ENCODE measurements around the gene STX1B. TPM values are rescaled to one million over a fixed set of nuclear protein-coding genes. Genes with fewer than 3 reads are reported as not detected.

STX1B gene
- total and polyA plus RNA-seq, 8 donors = 0.16 to 2.4 (median 0.80) TPM

DNA sequence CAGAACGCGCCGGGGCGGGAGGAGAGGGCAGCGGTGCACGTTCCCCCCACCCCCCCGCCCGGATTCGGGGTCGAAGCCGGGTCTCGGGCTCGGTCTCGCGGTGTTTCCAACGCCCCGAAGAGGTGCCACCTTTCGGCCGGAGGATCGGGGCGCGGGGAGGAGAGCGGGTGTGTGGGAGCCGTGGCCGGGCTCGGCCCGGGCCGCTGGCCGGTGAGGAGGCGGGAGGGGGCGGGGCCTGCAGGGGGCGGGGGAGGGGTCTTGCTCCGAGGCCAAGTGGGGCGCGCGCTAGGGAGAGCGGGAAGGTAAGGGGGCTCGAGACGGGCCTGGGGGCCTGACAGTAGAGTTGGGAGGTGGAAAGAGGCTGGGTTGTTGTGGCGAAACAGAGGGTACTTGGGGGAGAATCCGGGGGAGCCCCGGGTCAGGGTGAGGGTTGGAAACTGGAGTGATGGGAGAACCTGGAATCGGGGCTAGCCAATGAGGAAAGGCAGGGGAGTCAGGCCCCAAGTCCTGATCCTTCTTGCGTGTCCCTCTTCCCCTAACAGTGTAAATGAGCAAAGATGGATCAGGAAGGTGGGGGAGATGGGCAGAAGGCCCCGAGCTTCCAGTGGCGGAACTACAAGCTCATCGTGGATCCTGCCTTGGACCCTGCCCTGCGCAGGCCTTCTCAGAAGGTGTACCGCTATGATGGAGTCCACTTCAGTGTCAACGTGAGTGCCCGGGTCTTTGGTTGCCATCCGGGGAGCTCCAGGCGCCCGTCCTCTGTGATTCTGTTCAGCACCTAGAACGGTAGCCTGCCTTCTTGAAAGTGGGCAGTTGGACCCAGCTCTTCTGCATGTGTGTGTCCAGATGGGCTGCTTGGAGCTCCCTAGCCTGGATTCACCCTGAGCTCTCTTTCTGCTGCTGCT lies 52.0 kb downstream of the STX1B start:
- WGBS, 2 donors = 8 to 10% methylated on average over 46 to 55 of the region's 55 CpGs
- Histone ChIP-seq H3K4me1 (peaks cover 0 to 6% (median 3%) of the 10 kb centered on the region in 3 donors), H3K4me3 (peak overlapping the region; percentile 68 to 82 (median 76)), H3K9me3 (no peaks in the 10 kb centered on the region), H3K36me3 (peaks cover 5 to 30% (median 6%) of the 10 kb centered on the region in 3 donors), H3K27ac (peak overlapping the region; percentile 93 to 98 (median 95)), H3K27me3 (no peaks in the 10 kb centered on the region)
- TF ChIP-seq, protein P1, sequence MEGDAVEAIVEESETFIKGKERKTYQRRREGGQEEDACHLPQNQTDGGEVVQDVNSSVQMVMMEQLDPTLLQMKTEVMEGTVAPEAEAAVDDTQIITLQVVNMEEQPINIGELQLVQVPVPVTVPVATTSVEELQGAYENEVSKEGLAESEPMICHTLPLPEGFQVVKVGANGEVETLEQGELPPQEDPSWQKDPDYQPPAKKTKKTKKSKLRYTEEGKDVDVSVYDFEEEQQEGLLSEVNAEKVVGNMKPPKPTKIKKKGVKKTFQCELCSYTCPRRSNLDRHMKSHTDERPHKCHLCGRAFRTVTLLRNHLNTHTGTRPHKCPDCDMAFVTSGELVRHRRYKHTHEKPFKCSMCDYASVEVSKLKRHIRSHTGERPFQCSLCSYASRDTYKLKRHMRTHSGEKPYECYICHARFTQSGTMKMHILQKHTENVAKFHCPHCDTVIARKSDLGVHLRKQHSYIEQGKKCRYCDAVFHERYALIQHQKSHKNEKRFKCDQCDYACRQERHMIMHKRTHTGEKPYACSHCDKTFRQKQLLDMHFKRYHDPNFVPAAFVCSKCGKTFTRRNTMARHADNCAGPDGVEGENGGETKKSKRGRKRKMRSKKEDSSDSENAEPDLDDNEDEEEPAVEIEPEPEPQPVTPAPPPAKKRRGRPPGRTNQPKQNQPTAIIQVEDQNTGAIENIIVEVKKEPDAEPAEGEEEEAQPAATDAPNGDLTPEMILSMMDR (IDR thresholded peaks at IDR 0.05) = no peak
- intact Hi-C loops (cut with DNase I) = no loop called here
- FAIRE-seq = no peak
- DNase-seq = peak; percentile 48 to 85 (median 72)
- peak in 3 of 4 donors; percentile 4 to 35 (median 10) for ATAC-seq

DNA sequence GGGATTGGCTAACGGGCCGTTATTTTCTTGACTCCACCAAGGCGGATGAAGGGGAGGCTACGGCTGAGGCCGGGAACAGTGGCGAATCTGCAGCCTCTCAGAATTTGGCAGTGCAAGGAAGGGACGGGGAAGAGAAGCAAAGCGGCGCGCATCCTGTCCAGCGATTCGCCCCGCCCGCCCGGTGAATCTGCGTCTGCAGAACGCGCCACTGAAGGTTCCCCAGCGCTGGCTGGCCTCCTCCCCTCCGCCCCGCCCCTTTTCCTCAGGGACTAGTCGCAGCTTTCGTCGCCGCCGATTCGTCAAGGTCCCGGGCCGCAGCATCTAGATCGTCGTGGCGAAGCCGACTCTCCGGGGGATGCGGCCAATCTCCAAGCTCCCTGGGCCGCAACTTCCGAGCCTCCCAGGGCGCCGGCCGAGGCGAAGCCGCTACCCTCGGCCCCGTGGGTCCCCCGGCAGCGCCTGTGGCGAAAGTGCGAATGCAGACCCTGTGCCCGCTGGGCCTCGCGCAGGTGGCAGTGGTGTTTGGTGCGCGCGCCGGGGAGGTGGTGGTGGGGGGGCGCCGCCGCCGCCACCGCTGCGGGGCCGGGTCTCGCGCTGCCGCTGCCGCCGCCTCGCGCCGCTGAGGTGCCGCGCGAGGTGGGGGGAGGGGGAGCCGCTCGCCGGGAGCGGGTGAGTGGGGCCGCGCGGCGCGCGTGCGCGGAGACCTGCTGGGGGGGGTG lies 52.8 kb downstream of the STX1B start, which contains the start of gene SETD1A:
Gene SETD1A (plus strand): TSS at position 299 of the 719 bp plus-strand sequence. CDS start 978 bp downstream, outside the sequence.
- Histone ChIP-seq H3K36me3 (peaks cover 5 to 22% (median 6%) of the 10 kb centered on the region in 3 donors), H3K9me3 (no peaks in the 10 kb centered on the region), H3K4me3 (peak within 1 kb of the TSS; percentile 68 to 82 (median 76)), H3K27ac (peak within 1 kb of the TSS; percentile 93 to 98 (median 95)), H3K4me1 (peaks cover 0 to 6% (median 3%) of the 10 kb centered on the region in 3 donors), H3K27me3 (no peaks in the 10 kb centered on the region)
- peak; percentile 93 to 96 (median 93) for ATAC-seq
- DNase-seq = peak; percentile 93 to 98 (median 96)
- 0 to 1% methylated on average over 56 to 82 of the region's 85 CpGs for WGBS, 2 donors
- TF ChIP-seq, protein P1 (IDR thresholded peaks at IDR 0.05) = no peak
- intact Hi-C loops (cut with DNase I) = no loop called here
- no peak for FAIRE-seq

DNA sequence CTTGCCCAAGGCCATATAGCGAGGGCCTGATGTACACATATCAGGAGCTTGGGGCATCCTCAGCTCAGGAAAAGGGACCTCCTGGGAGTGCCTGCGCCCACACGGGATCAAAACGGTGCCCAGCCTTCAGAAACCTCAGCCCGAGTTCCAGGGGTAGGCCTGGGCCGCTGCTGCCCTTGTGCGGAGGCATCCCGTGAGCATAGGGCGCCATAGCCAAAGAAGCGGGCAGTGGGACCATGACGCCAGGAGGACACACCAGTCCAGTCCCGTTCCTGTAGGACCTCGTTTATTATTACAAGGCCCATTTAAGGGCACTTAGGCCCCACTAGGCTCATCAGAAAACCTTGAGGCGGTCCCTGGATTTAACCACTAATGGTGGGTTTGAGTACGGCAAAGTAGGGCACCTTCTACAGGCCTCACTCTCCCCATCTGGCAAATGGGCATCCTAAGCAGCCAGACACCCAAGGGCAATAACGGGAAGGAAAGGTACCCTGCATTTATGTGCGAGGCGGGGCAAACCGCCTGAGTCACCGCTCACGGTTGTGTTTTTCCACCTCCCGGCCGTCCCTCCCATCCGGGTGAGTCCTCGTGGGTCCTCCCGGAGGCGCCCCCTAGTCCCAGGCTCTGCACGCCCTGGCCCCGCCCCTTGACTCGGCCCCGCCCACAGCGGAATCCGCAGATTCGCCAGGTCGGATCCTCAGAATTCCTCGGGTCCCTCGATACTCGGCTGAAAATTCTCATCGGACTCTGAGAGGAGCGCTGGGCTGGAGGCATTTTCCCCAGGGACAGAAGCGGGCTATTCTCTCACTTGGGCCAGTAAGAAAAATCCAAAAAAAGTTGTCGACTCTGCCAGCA lies 53.6 kb downstream of the STX1B start:
- no peaks in the 10 kb centered on the region for H3K27me3 ChIP-seq
- intact Hi-C loops (cut with DNase I) = no loop called here
- H3K36me3 ChIP-seq = peaks cover 0 to 14% (median 6%) of the 10 kb centered on the region in 3 donors
- H3K9me3 ChIP-seq = no peaks in the 10 kb centered on the region
- TF ChIP-seq, protein P1 (IDR thresholded peaks at IDR 0.05) = no peak
- ATAC-seq (peak; percentile 68 to 85 (median 76)), DNase-seq (peak; percentile 71 to 92 (median 86)), FAIRE-seq (no peak)
- 23 to 25% methylated on average over 42 of the region's 42 CpGs for WGBS, 2 donors
- H3K27ac ChIP-seq = peak overlapping the region; percentile 93 to 98 (median 95)
- peak overlapping the region; percentile 68 to 82 (median 76) for H3K4me3 ChIP-seq
- peaks cover 0 to 6% (median 3%) of the 10 kb centered on the region in 3 donors for H3K4me1 ChIP-seq

DNA sequence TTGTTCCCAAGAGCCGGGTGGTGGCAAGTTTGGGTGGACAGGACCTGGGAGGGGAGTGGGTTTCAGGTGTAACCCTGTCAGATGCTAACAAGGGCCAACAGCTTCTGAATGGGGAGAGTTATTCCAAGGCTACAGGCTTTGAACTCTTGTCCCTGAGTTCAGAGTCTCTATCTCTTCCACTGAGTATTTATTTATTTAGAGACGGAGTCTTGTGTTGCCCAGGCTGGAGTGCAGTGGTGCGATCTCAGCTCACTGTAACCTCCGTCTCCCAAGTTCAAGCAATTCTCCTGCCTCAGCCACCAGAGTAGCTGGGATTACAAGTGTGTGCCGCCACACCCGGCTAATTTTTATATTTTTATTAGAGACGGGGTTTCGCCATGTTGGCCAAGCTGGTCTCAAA lies 55.4 kb downstream of the STX1B start:
- no peak overlapping the region for H3K4me3 ChIP-seq
- 71 to 78% methylated on average over 8 of the region's 8 CpGs for WGBS, 2 donors
- no peaks in the 10 kb centered on the region for H3K36me3 ChIP-seq
- H3K27me3 ChIP-seq = no peaks in the 10 kb centered on the region
- intact Hi-C loops (cut with DNase I) = no loop called here
- H3K9me3 ChIP-seq = no peaks in the 10 kb centered on the region
- ATAC-seq (no peak), FAIRE-seq (no peak), DNase-seq (no peak)
- peaks cover 0 to 11% (median 3%) of the 10 kb centered on the region in 3 donors for H3K4me1 ChIP-seq
- TF ChIP-seq, protein P1 (IDR thresholded peaks at IDR 0.05) = no peak
- no peak overlapping the region for H3K27ac ChIP-seq

Measured in pancreas (tissue), 10 donors.